K562 (cell line): ENCODE results near the gene RNF223. TPM values are rescaled to one million over a fixed set of nuclear protein-coding genes. Genes with fewer than 3 reads are reported as not detected.

Source experiments
- ASH1L ChIP-seq: fragments of 450-650 bp; IDR thresholded peaks from 2 replicates; pipeline ENCODE4 v1.6.1; 2018; ENCODE audit warnings: borderline replicate concordance, mild to moderate bottlenecking, low read depth; ENCODE audit not compliant: partially characterized antibody
- BMI1 ChIP-seq: fragments of 150-350 bp; IDR thresholded peaks from 2 replicates; pipeline ENCODE4 v1.6.1; 2014; ENCODE audit warnings: low read length
- COPS2 ChIP-seq: fragments of 450-650 bp; conservative IDR thresholded peaks from 2 replicates; pipeline ENCODE4 v1.6.1; 2016; ENCODE audit warnings: mild to moderate bottlenecking, moderate library complexity
- CTBP1 ChIP-seq: fragments of 450-650 bp; IDR thresholded peaks from 2 replicates; pipeline ENCODE4 v1.6.1; 2016; ENCODE audit warnings: borderline replicate concordance
- FOXJ2 ChIP-seq: fragments of 200-800 bp; sonication (Bioruptor generic); IDR thresholded peaks from 2 replicates; pipeline ENCODE4 v1.6.1; 2016; ENCODE audit warnings: missing genetic modification characterization, missing compliant biosample characterization
- FUS ChIP-seq: fragments of 200-400 bp; formaldehyde crosslinking; optimal IDR thresholded peaks from 2 replicates; pipeline ENCODE3; 2017; ENCODE audit warnings: low read depth, low read length
- KAT7 ChIP-seq: sonication (generic); formaldehyde crosslinking; IDR thresholded peaks from 2 replicates; pipeline ENCODE4 v1.8.0; 2022; ENCODE audit warnings: missing genetic modification reagents, mild to moderate bottlenecking, borderline replicate concordance
- KLF10 ChIP-seq: fragments of 250-450 bp; sonication (Bioruptor Pico); IDR thresholded peaks from 2 replicates; pipeline ENCODE4 v1.6.1; 2021; ENCODE audit warnings: matching md5 sums
- KLF13 ChIP-seq: fragments of 450-650 bp; IDR thresholded peaks from 2 replicates; pipeline ENCODE4 v1.6.1; 2016; ENCODE audit warnings: missing genetic modification characterization, low read depth, mild to moderate bottlenecking, missing compliant biosample characterization, moderate library complexity, borderline replicate concordance
- MEF2D ChIP-seq: conservative IDR thresholded peaks from 2 replicates; pipeline ENCODE4 v1.6.1; 2016; ENCODE audit warnings: low read depth, missing genetic modification characterization, missing compliant biosample characterization
- NCOA4 ChIP-seq: fragments of 450-650 bp; IDR thresholded peaks from 2 replicates; pipeline ENCODE4 v1.6.1; 2018; ENCODE audit warnings: mild to moderate bottlenecking; ENCODE audit not compliant: partially characterized antibody
- NFYB ChIP-seq: IDR thresholded peaks from 2 replicates; pipeline ENCODE4 v1.6.1; 2011; ENCODE audit warnings: mild to moderate bottlenecking, moderate library complexity; ENCODE audit not compliant: insufficient read length; ENCODE audit errors: extremely low read depth
- PML ChIP-seq: IDR thresholded peaks from 2 replicates; pipeline ENCODE4 v1.6.1; 2012; ENCODE audit warnings: low read length, inconsistent platforms
- SMAD1 ChIP-seq: fragments of 150-350 bp; IDR thresholded peaks from 2 replicates; pipeline ENCODE4 v1.6.1; 2014; ENCODE audit warnings: low read length, low read depth; ENCODE audit not compliant: partially characterized antibody
- ZNF263 ChIP-seq: sonication (generic); formaldehyde crosslinking; IDR thresholded peaks from 2 replicates; pipeline ENCODE4 v1.8.0; 2022; ENCODE audit warnings: mild to moderate bottlenecking, missing genetic modification reagents, borderline replicate concordance
- ZNF436 ChIP-seq: fragments of 250-450, 450-650 bp; sonication (Bioruptor Pico); formaldehyde crosslinking; IDR thresholded peaks from 2 replicates; pipeline ENCODE4 v1.7.0; 2020; ENCODE audit warnings: mild to moderate bottlenecking
- ZNF586 ChIP-seq: fragments of 450-650 bp; formaldehyde crosslinking; conservative IDR thresholded peaks from 2 replicates; pipeline ENCODE4 v1.4.0; 2020; ENCODE audit warnings: mild to moderate bottlenecking, moderate library complexity
- polyA plus RNA-seq, 8 experiments: library from polyadenylated mRNA; depleted of rRNA in 4 of 8; stranded (reverse) in 5 of 8; unstranded in 3 of 8; fragments of >200 nt; fragmentation: Nextera tagmentation in 2 of 8; fragmentation: Illumina TruSeq in 1 of 8; extraction: Ambion mirVana in 2 of 8; extraction: Trizol in 1 of 8; gene quantifications; 2 replicates each; pipeline versions ENCODE4 v1.2.1 to v1.2.3, GENCODE V29; 2011 to 2014; ENCODE audit warnings: inconsistent platforms in 1 of 8, missing spikeins in 1 of 8
- total RNA-seq, 7 experiments: library from RNA; depleted of rRNA in 6 of 7; stranded (reverse); fragments of >200 nt in 6 of 7; fragmentation: Illumina TruSeq in 2 of 7; extraction: Trizol in 2 of 7; gene quantifications; 2 replicates each; pipeline versions ENCODE4 v1.2.1 to v1.2.3, GENCODE V29; 2011 to 2021; ENCODE audit warnings: low replicate concordance in 1 of 7
- TF ChIP-seq, protein P1 (sequence below): sonication (generic); formaldehyde crosslinking; IDR thresholded peaks from 2 replicates; pipeline ENCODE4 v1.8.0; 2023; ENCODE audit warnings: mild to moderate bottlenecking, missing genetic modification reagents
- TF ChIP-seq, protein P2 (sequence below): fragments of 450-650 bp; IDR thresholded peaks from 2 replicates; pipeline ENCODE4 v1.6.1; 2016
- TF ChIP-seq, protein P3 (sequence below): IDR thresholded peaks from 3 replicates; pipeline ENCODE4 v1.6.1; 2011; ENCODE audit warnings: borderline replicate concordance, mild to moderate bottlenecking; ENCODE audit not compliant: insufficient read length, insufficient read depth
- TF ChIP-seq, protein P4 (sequence below): fragments of 450-650 bp; IDR thresholded peaks from 2 replicates; pipeline ENCODE4 v1.6.1; 2016; ENCODE audit warnings: mild to moderate bottlenecking

The RNF223 gene
- total and polyA plus RNA-seq, 9 of the 15 experiments (the other 6 are each of a cell fraction or from before 2014, with no cell fraction given): 0.04 to 0.32 TPM; not detected in 7

DNA sequence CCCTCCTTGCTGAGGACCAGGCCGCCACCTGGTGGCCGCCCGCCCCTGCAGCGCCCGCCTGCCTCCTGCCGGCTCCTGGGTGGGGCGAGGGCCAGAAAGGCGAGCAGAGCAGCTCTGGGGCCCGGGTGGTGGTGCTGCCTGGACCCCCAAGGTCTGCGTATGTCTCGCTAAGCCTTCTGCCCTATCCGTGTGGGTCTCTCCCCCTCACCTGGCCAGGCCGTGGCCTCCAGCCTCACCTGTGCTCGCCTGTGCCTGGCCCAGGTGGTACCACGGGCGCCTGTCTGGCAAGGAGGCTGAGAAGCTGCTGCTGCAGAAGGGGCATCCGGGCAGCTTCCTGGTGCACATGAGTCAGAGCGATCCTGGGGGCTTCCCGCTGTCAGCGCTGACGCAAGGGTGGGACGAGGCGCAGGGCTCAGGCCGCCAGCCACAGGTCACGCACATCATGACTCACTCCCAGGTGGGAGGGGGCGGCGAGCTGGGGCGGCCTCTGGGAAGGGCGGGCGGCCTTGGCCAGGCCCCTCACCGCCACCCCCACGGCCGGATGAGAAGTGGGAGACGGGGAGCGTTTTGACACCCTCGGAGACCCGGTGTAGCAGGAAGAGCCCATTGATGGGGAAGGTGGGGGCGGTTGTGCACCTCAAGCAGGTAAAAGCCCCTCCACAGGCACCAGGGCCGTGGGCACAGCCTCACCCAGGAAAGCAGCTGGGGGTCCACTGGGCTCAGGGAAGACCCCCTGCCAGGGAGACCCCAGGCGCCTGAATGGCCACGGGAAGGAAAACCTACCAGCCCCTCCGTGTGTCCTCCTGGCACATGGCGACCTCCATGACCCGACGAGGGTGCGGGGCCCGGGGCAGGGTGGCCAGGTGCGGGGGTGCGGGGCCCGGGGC, 9.9 kb downstream of the RNF223 start (continued):
- TF ChIP-seq NFYB: no peak
- TF ChIP-seq BMI1: no peak
- no peak for TF ChIP-seq ZNF436 (CRISPR knock-in tag)
- peak; percentile 60; the same call in 1 of the 2 replicates for TF ChIP-seq ZNF263 (CRISPR knock-in tag)
- TF ChIP-seq, protein P1, sequence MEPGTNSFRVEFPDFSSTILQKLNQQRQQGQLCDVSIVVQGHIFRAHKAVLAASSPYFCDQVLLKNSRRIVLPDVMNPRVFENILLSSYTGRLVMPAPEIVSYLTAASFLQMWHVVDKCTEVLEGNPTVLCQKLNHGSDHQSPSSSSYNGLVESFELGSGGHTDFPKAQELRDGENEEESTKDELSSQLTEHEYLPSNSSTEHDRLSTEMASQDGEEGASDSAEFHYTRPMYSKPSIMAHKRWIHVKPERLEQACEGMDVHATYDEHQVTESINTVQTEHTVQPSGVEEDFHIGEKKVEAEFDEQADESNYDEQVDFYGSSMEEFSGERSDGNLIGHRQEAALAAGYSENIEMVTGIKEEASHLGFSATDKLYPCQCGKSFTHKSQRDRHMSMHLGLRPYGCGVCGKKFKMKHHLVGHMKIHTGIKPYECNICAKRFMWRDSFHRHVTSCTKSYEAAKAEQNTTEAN (CRISPR knock-in tag): no peak; the same call in 1 of the 2 replicates
- peak; percentile 87 for TF ChIP-seq CTBP1
- no peak for TF ChIP-seq FOXJ2 (tag)
- TF ChIP-seq, protein P2, sequence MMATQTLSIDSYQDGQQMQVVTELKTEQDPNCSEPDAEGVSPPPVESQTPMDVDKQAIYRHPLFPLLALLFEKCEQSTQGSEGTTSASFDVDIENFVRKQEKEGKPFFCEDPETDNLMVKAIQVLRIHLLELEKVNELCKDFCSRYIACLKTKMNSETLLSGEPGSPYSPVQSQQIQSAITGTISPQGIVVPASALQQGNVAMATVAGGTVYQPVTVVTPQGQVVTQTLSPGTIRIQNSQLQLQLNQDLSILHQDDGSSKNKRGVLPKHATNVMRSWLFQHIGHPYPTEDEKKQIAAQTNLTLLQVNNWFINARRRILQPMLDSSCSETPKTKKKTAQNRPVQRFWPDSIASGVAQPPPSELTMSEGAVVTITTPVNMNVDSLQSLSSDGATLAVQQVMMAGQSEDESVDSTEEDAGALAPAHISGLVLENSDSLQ: peak; percentile 74
- TF ChIP-seq PML: no peak
- no peak for TF ChIP-seq NCOA4
- TF ChIP-seq KLF10 (CRISPR knock-in tag): no peak
- TF ChIP-seq, protein P3, sequence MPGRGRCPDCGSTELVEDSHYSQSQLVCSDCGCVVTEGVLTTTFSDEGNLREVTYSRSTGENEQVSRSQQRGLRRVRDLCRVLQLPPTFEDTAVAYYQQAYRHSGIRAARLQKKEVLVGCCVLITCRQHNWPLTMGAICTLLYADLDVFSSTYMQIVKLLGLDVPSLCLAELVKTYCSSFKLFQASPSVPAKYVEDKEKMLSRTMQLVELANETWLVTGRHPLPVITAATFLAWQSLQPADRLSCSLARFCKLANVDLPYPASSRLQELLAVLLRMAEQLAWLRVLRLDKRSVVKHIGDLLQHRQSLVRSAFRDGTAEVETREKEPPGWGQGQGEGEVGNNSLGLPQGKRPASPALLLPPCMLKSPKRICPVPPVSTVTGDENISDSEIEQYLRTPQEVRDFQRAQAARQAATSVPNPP: no peak
- no peak for TF ChIP-seq ZNF586 (CRISPR knock-in tag)
- no peak for TF ChIP-seq MEF2D (tag)
- TF ChIP-seq, protein P4, sequence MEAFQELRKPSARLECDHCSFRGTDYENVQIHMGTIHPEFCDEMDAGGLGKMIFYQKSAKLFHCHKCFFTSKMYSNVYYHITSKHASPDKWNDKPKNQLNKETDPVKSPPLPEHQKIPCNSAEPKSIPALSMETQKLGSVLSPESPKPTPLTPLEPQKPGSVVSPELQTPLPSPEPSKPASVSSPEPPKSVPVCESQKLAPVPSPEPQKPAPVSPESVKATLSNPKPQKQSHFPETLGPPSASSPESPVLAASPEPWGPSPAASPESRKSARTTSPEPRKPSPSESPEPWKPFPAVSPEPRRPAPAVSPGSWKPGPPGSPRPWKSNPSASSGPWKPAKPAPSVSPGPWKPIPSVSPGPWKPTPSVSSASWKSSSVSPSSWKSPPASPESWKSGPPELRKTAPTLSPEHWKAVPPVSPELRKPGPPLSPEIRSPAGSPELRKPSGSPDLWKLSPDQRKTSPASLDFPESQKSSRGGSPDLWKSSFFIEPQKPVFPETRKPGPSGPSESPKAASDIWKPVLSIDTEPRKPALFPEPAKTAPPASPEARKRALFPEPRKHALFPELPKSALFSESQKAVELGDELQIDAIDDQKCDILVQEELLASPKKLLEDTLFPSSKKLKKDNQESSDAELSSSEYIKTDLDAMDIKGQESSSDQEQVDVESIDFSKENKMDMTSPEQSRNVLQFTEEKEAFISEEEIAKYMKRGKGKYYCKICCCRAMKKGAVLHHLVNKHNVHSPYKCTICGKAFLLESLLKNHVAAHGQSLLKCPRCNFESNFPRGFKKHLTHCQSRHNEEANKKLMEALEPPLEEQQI: no peak
- TF ChIP-seq KLF13 (tag): no peak
- no peak for TF ChIP-seq COPS2
- TF ChIP-seq SMAD1: no peak
- no peak for TF ChIP-seq ASH1L
- TF ChIP-seq KAT7 (CRISPR knock-in tag): peak; percentile 61; the same call in 1 of the 2 replicates
- TF ChIP-seq FUS: no peak
